ENCODE data around the gene SEC24D. TPM values are rescaled to one million over a fixed set of nuclear protein-coding genes. Genes with fewer than 3 reads are reported as not detected.

SEC24D gene
- total and polyA plus RNA-seq, 2 donors (not counting 3 experiments of a cell fraction or from before 2014, with no cell fraction given) = 81.5 to 127 TPM

- peak within 1 kb of the TSS; percentile 70 for H3K9ac ChIP-seq (replicated peaks; ENCODE audit: extremely low read depth, insufficient read depth, low read length)
- DNase-seq (ENCODE audit: low read depth, low spot score) (peak; percentile 94), FAIRE-seq (peak; percentile 98)
- H3K27ac ChIP-seq (ENCODE audit: insufficient read depth, low read depth, low read length) = peak within 1 kb of the TSS; percentile 44
- peaks cover 11% of the 10 kb centered on the region for H3K4me1 ChIP-seq (ENCODE audit: control insufficient read depth, extremely low read depth, insufficient read depth, low read length)
- H3K79me2 ChIP-seq (ENCODE audit: control insufficient read depth, insufficient read depth, low read length) = peaks cover 20% of the 10 kb centered on the region
- peak in 1 of 2 donors; percentile 2 for TF ChIP-seq CTCF (IDR thresholded peaks at IDR 0.05; ENCODE audit: extremely low read depth in 1 of 2, insufficient read depth in 1 of 2, low read depth in 1 of 2, low read length in 2 of 2)
- no peak for TF ChIP-seq MAX (IDR thresholded peaks at IDR 0.05; ENCODE audit: insufficient read depth, insufficient read length)
- no peak for TF ChIP-seq GATA2 (IDR thresholded peaks at IDR 0.05; ENCODE audit: insufficient read depth, insufficient read length, low read depth, low read length)
- TF ChIP-seq JUN (IDR thresholded peaks at IDR 0.05; ENCODE audit: borderline replicate concordance, insufficient read depth, insufficient read length, low read depth) = no peak
- peak; percentile 89 for TF ChIP-seq POLR2A (IDR thresholded peaks at IDR 0.05; ENCODE audit: low read depth, low read length)
- no peak for TF ChIP-seq MYC (IDR thresholded peaks at IDR 0.05; ENCODE audit: low read depth, low read length)
- TF ChIP-seq EZH2 (IDR thresholded peaks at IDR 0.05; ENCODE audit: borderline replicate concordance, low read depth, low read length, severe bottlenecking) = no peak
- TF ChIP-seq POLR2AphosphoS5 (IDR thresholded peaks at IDR 0.05; ENCODE audit: insufficient read depth, low read depth, low read length) = peak; percentile 76
- TF ChIP-seq FOS (IDR thresholded peaks at IDR 0.05; ENCODE audit: borderline replicate concordance, insufficient read depth, low read length) = no peak
- POLR2A ChIA-PET = interaction anchor here (0.7 kb wide), 1 partner anchor 36 kb away, joined by 3 read pairs; no protein-coding TSS in a partner anchor
- H3K4me2 ChIP-seq (ENCODE audit: insufficient read depth, low read length) = peak within 1 kb of the TSS; percentile 90
- dilution Hi-C loops (cut with MboI; ENCODE audit: extremely low pct_ligation_motif_present, low sequenced_read_pairs) = no loop called here
- H3K36me3 ChIP-seq (ENCODE audit: control insufficient read depth in 2 of 2, extremely low read depth in 1 of 2, insufficient read depth in 2 of 2, low read length in 2 of 2) = peaks cover 0 to 2% of the 10 kb centered on the region in 2 experiments
- peak within 1 kb of the TSS; percentile 74 to 95 (median 82) for H3K4me3 ChIP-seq (replicated peaks in 1 of 3; ENCODE audit: insufficient read depth in 1 of 3, low read depth in 1 of 3, low read length in 3 of 3)
- no peaks in the 10 kb centered on the region for H4K20me1 ChIP-seq (replicated peaks; ENCODE audit: control insufficient read depth, extremely low read depth, insufficient read depth, low read length)
- H3K27me3 ChIP-seq (ENCODE audit: control insufficient read depth in 2 of 2, insufficient read depth in 2 of 2, low read length in 2 of 2) = no peaks in the 10 kb centered on the region
- H3K9me1 ChIP-seq (replicated peaks; ENCODE audit: control insufficient read depth, extremely low read depth, insufficient read depth, low read length) = no peaks in the 10 kb centered on the region
- TSS peak; percentile 89 for BruUV-seq (replicated peaks)
- no peaks in the 10 kb centered on the region for H3K9me3 ChIP-seq (replicated peaks; ENCODE audit: control insufficient read depth, insufficient read depth, low read length)
- CTCF ChIA-PET = interaction anchor here (0.7 to 1.9 kb wide), 10 partner anchors 8 to 285 kb away, joined by 3 to 12 read pairs (median 4); no protein-coding TSS in a partner anchor
- peak within 1 kb of the TSS; percentile 71 for H2AFZ ChIP-seq (ENCODE audit: low read depth, low read length)
- intact Hi-C loops (cut with micrococcal nuclease) = loop anchor here (2.0 to 10.0 kb wide), 4 partner anchors 150 to 410 kb away; partner anchors contain the start of gene SYNPO2
Measured at GRCh38 chr4:118684873-118685811, 150.8 kb downstream of the SEC24D start, which contains the start of gene METTL14. METTL14 (plus strand) TSS chr4:118685392; CDS start chr4:118685535, 143 bp downstream.
